Left ventricle myocardium inferior (tissue), 1 donor: Measurements from ENCODE around the gene KCNK16. TPM values are rescaled to one million over a fixed set of nuclear protein-coding genes. Genes with fewer than 3 reads are reported as not detected.

ENCODE experiments used
- DNase-seq: peaks from one replicate; pipeline ENCODE4 v3.0.0-alpha.2; 2020
- H3K27ac ChIP-seq: fragments of 200-600 bp; replicated peaks from 2 replicates; pipeline ENCODE4 v1.8.0; 2021
- H3K27me3 ChIP-seq: fragments of 200-600 bp; 2 replicates; pipeline ENCODE4 v1.8.0; 2021; ENCODE audit warnings: low read depth
- H3K36me3 ChIP-seq: fragments of 200-600 bp; 2 replicates; pipeline ENCODE4 v1.8.0; 2021
- H3K4me1 ChIP-seq: fragments of 200-600 bp; 2 replicates; pipeline ENCODE4 v1.8.0; 2021
- H3K4me3 ChIP-seq: fragments of 200-600 bp; 2 replicates; pipeline ENCODE4 v1.8.0; 2021; ENCODE audit warnings: mild to moderate bottlenecking, moderate library complexity
- H3K9me3 ChIP-seq: fragments of 200-600 bp; replicated peaks from 2 replicates; pipeline ENCODE4 v1.8.0; 2021
- intact Hi-C: fragments of 100-400 bp; cut with micrococcal nuclease; formaldehyde crosslinking; loops from one replicate; pipeline ENCODE4 v1.11.0; 2022
- total RNA-seq: library from RNA; stranded (reverse); fragmentation: NEBNext Ultra II Directional; extraction: Animal tissue kit (Norgen Biotek cat#: 25700); gene quantifications from one replicate; pipeline ENCODE4 v1.2.1, GENCODE V29; 2021
- TF ChIP-seq, protein P1 (sequence below): fragments of 200-600 bp; IDR thresholded peaks from 2 replicates; pipeline ENCODE4 v1.8.0; 2021; ENCODE audit warnings: antibody characterized with exemption, mild to moderate bottlenecking, borderline replicate concordance
- donor health status: DM: no; HTN: yes; CAD: no; lungs with severe emphysema.

Gene KCNK16
- total RNA-seq, 1 donor from 2014 or later: not detected

DNA sequence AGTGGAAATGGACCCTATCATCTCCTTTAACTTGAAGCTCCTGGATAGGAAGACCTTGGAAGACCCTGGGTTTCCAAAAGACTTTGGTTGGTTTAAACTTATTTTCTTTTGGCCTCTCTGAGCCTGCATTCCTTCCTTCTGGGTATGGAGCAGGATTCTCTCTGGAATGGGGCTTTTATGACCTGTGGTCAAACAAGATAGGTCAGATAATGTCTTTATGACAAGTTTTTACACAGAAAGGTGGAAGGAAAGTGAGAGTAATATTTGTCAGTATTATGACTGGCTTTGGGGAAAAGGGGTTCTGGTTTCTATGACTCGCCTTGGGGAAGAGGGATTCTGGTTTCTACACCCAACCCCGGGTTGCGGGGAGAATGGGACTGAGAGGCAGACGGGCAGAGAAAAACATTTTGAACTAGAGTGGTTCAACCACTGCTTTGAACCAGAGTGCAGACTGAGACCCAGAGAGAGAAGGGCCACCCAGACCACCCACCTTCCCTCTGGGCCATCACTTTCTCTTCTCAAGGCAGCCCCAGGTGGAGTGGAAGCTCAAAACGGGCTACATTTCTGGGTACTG is 55.6 kb downstream of the KCNK16 start:
- intact Hi-C loops: no loop called here
- no peak overlapping the region for H3K4me3 ChIP-seq
- H3K36me3 ChIP-seq: no peaks in the 10 kb centered on the region
- H3K9me3 ChIP-seq: no peaks in the 10 kb centered on the region
- TF ChIP-seq, protein P1, sequence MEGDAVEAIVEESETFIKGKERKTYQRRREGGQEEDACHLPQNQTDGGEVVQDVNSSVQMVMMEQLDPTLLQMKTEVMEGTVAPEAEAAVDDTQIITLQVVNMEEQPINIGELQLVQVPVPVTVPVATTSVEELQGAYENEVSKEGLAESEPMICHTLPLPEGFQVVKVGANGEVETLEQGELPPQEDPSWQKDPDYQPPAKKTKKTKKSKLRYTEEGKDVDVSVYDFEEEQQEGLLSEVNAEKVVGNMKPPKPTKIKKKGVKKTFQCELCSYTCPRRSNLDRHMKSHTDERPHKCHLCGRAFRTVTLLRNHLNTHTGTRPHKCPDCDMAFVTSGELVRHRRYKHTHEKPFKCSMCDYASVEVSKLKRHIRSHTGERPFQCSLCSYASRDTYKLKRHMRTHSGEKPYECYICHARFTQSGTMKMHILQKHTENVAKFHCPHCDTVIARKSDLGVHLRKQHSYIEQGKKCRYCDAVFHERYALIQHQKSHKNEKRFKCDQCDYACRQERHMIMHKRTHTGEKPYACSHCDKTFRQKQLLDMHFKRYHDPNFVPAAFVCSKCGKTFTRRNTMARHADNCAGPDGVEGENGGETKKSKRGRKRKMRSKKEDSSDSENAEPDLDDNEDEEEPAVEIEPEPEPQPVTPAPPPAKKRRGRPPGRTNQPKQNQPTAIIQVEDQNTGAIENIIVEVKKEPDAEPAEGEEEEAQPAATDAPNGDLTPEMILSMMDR: no peak
- no peaks in the 10 kb centered on the region for H3K4me1 ChIP-seq
- peaks cover 33% of the 10 kb centered on the region for H3K27me3 ChIP-seq
- H3K27ac ChIP-seq: no peak overlapping the region
- no peak for DNase-seq

DNA sequence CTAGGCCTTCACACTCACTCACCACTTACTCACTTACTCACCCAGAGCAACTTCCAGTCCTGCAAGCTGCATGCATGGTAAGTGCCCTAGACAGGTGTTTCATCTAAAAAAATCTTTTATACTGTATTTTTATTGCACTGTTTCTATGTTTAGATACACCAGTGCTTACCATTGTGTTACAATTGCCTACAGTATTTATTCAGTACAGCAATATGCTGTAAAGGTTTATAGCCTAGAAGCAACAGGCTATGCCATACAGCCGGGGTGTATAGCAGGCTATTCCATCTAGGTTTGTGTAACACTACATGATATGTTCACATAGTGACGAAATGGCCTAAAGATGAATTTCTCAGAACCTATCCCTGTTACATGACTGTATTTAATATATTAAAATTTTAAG is 56.1 kb downstream of the KCNK16 start:
- DNase-seq: no peak
- H3K4me1 ChIP-seq: no peaks in the 10 kb centered on the region
- TF ChIP-seq, protein P1: no peak
- no peaks in the 10 kb centered on the region for H3K9me3 ChIP-seq
- H3K27ac ChIP-seq: no peak overlapping the region
- H3K4me3 ChIP-seq: no peak overlapping the region
- H3K36me3 ChIP-seq: no peaks in the 10 kb centered on the region
- H3K27me3 ChIP-seq: peaks cover 38% of the 10 kb centered on the region
- intact Hi-C loops: no loop called here

Other genes with a start within 250 kb of the KCNK16 start
- gene SAYSD1, start 207.5 kb downstream of the KCNK16 start, total RNA-seq: 10.0 TPM
- gene KCNK5, start 93.2 kb downstream of the KCNK16 start, total RNA-seq: 0.47 TPM
- gene KCNK17, start 8.3 kb downstream of the KCNK16 start, total RNA-seq: 0.52 TPM